Gastrocnemius medialis (tissue), 4 donors: Measurements from ENCODE around the gene ARHGEF10L.

Experiments used
- POLR2A ChIP-seq, 2 donors: fragments of 450-650 bp; IDR thresholded peaks; one replicate each; pipeline ENCODE4 v1.6.1; 2017; ENCODE audit warnings: antibody characterized with exemption in 2 of 2, mild to moderate bottlenecking in 2 of 2, moderate library complexity in 2 of 2
- TF ChIP-seq, protein P1 (sequence below), 5 experiments: fragments of 450-650 bp in 3 of 5; fragments of 200-600 bp in 2 of 5; sonication (generic) in 2 of 5; IDR thresholded peaks in 4 of 5; conservative IDR thresholded peaks in 1 of 5; 1 replicate in 4 of 5; 2 replicates in 1 of 5; pipeline ENCODE4 v1.5.1; 2016 to 2019; ENCODE audit warnings: antibody characterized with exemption in 5 of 5, mild to moderate bottlenecking in 3 of 5, moderate library complexity in 3 of 5

GRCh38 chr1:17524645-17525044, 14.9 kb upstream of the ARHGEF10L start:
- TF ChIP-seq, protein P1, sequence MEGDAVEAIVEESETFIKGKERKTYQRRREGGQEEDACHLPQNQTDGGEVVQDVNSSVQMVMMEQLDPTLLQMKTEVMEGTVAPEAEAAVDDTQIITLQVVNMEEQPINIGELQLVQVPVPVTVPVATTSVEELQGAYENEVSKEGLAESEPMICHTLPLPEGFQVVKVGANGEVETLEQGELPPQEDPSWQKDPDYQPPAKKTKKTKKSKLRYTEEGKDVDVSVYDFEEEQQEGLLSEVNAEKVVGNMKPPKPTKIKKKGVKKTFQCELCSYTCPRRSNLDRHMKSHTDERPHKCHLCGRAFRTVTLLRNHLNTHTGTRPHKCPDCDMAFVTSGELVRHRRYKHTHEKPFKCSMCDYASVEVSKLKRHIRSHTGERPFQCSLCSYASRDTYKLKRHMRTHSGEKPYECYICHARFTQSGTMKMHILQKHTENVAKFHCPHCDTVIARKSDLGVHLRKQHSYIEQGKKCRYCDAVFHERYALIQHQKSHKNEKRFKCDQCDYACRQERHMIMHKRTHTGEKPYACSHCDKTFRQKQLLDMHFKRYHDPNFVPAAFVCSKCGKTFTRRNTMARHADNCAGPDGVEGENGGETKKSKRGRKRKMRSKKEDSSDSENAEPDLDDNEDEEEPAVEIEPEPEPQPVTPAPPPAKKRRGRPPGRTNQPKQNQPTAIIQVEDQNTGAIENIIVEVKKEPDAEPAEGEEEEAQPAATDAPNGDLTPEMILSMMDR (IDR thresholded peaks at IDR 0.05 in 4 of 5, conservative IDR thresholded peaks at IDR 0.05 in 1 of 5), result no peak
- TF ChIP-seq POLR2A (IDR thresholded peaks at IDR 0.05), result no peak
